Kidney glomerular epithelial cell (primary cell): Measurements from ENCODE around the gene NXF3.
"Not testable (repeated sequence)": the region's sequence is repeated elsewhere in the genome, so short reads cannot be mapped to it uniquely, and the experiment has no call there.

Experiments used
- DNase-seq: peaks from one replicate; lab custom pipeline; 2025; lab: John Stamatoyannopoulos, UW

NXF3 gene

DNA sequence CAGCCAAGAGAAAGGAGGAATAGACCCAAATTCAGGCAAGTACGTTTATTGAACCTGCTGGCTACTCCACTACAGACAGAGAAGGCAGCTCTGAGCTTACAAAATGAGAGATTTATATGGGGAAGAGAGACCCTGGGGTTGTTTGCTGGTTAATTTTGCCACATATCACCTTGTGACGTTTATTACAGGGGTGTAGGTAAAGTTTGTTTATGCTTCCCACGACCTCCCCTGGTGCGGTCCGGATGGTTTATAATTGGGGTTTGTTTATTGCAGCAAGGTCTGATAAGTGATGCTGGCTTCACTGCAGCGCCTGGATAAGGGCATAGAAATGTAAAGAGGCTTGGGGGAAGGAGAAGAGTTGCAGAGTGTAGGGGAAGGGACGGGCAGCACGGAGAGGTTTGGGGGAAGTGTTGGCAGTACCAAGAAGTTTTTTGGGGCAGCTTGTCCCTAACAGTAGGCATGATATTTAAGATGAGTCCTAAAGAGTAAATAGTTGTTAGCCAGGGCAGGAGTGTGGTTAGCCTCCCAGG is 41.6 kb downstream of the NXF3 start:
- DNase-seq: no peak

DNA sequence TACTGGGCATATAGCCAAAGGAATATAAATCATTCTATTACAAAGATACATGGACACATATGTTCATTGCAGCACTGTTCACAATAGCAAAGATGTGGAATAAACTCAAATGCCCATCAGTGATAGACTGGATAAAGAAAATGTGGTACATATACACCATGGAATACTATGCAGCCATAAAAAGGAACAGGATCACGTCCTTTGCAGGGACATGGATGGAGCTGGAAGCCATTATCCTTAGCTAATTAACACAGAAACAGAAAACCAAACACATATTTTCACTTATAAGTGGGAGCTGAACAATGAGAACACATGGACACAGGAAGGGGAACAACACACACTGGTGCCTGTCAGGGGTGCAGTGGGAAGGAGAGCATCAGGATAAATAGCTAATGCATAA is 59.6 kb downstream of the NXF3 start:
- DNase-seq: not testable (repeated sequence)
